K562 (cell line): Measurements from ENCODE around the gene MFN1.

ENCODE experiments used
- CBFB ChIP-seq: sonication (generic); formaldehyde crosslinking; IDR thresholded peaks from 2 replicates; pipeline ENCODE4 v1.4.0; 2020; ENCODE audit warnings: mild to moderate bottlenecking, missing genetic modification reagents
- ETV5 ChIP-seq: sonication (generic); formaldehyde crosslinking; IDR thresholded peaks from 2 replicates; pipeline ENCODE4 v1.4.0; 2020; ENCODE audit warnings: low read depth, mild to moderate bottlenecking, missing genetic modification reagents
- EZH2 ChIP-seq: IDR thresholded peaks from 2 replicates; pipeline ENCODE4 v1.6.1; 2012; ENCODE audit warnings: low read depth, mild to moderate bottlenecking, inconsistent platforms, low read length, borderline replicate concordance
- HMG20A ChIP-seq: fragments of 450-650 bp; formaldehyde crosslinking; conservative IDR thresholded peaks from 2 replicates; pipeline ENCODE4 v1.4.0; 2020; ENCODE audit warnings: mild to moderate bottlenecking, mixed read lengths
- MAFK ChIP-seq: IDR thresholded peaks from 2 replicates; pipeline ENCODE4 v1.6.1; 2011; ENCODE audit warnings: low read length, improper control_type of control experiment
- NFYB ChIP-seq: IDR thresholded peaks from 2 replicates; pipeline ENCODE4 v1.6.1; 2011; ENCODE audit warnings: mild to moderate bottlenecking, moderate library complexity; ENCODE audit not compliant: insufficient read length; ENCODE audit errors: extremely low read depth
- RAD21 ChIP-seq, 2 experiments: fragments of 250-450 bp in 1 of 2; fragments of 450-650 bp in 1 of 2; sonication (Bioruptor Pico) in 1 of 2; formaldehyde crosslinking in 1 of 2; IDR thresholded peaks in 1 of 2; conservative IDR thresholded peaks in 1 of 2; 2 replicates each; pipeline versions ENCODE4 v1.4.0 to v1.8.0; 2020 to 2022; ENCODE audit warnings: mild to moderate bottlenecking in 2 of 2, moderate library complexity in 1 of 2
- RNF2 ChIP-seq: sonication (generic); IDR thresholded peaks from 2 replicates; pipeline ENCODE4 v1.6.1; 2016
- TAF1 ChIP-seq: IDR thresholded peaks from 2 replicates; pipeline ENCODE4 v1.6.1; 2011; ENCODE audit warnings: mild to moderate bottlenecking, low read length, moderate library complexity; ENCODE audit not compliant: insufficient read depth, control insufficient read depth, severe bottlenecking; ENCODE audit errors: extremely low read depth
- ZNF174 ChIP-seq: fragments of 250-450 bp; sonication (Bioruptor Pico); IDR thresholded peaks from 2 replicates; pipeline ENCODE4 v1.4.0; 2020; ENCODE audit warnings: mild to moderate bottlenecking
- TF ChIP-seq, protein P1 (sequence below): fragments of 450-650 bp; IDR thresholded peaks from 2 replicates; pipeline ENCODE4 v1.6.1; 2016; ENCODE audit warnings: mild to moderate bottlenecking, moderate library complexity
- TF ChIP-seq, protein P2 (sequence below): sonication (generic); formaldehyde crosslinking; IDR thresholded peaks from 2 replicates; pipeline ENCODE4 v1.9.0; 2022; ENCODE audit warnings: mild to moderate bottlenecking, missing genetic modification reagents

DNA sequence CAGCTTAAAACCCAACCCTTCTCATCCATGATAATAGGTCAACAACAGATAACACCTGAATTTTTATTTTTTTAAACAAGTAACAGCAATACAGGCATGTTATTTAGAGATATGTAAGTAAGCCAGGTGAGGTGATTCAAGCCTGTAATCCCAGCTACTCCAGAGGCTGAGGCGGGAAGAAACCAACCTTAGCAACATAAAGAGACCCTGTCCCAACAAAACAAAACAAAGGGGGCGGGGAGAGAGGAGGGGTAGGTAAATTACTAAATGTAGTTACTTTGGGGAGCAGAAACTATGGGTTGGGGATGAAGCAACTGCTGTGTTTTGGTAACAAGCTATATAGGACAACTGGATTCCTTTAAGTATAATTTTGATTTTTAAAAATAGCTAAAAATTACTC, 56.8 kb downstream of the MFN1 start:
- TF ChIP-seq MAFK (no peak), NFYB (no peak), HMG20A (CRISPR knock-in tag) (no peak), RNF2 (no peak), RAD21 (CRISPR knock-in tag; conservative IDR thresholded peaks at IDR 0.05 in 1 of 2, IDR thresholded peaks at IDR 0.05 in 1 of 2) (no peak), ZNF174 (CRISPR knock-in tag) (no peak), ETV5 (CRISPR knock-in tag) (no peak), TAF1 (no peak), CBFB (CRISPR knock-in tag) (no peak), EZH2 (no peak)
- TF ChIP-seq, protein P1, sequence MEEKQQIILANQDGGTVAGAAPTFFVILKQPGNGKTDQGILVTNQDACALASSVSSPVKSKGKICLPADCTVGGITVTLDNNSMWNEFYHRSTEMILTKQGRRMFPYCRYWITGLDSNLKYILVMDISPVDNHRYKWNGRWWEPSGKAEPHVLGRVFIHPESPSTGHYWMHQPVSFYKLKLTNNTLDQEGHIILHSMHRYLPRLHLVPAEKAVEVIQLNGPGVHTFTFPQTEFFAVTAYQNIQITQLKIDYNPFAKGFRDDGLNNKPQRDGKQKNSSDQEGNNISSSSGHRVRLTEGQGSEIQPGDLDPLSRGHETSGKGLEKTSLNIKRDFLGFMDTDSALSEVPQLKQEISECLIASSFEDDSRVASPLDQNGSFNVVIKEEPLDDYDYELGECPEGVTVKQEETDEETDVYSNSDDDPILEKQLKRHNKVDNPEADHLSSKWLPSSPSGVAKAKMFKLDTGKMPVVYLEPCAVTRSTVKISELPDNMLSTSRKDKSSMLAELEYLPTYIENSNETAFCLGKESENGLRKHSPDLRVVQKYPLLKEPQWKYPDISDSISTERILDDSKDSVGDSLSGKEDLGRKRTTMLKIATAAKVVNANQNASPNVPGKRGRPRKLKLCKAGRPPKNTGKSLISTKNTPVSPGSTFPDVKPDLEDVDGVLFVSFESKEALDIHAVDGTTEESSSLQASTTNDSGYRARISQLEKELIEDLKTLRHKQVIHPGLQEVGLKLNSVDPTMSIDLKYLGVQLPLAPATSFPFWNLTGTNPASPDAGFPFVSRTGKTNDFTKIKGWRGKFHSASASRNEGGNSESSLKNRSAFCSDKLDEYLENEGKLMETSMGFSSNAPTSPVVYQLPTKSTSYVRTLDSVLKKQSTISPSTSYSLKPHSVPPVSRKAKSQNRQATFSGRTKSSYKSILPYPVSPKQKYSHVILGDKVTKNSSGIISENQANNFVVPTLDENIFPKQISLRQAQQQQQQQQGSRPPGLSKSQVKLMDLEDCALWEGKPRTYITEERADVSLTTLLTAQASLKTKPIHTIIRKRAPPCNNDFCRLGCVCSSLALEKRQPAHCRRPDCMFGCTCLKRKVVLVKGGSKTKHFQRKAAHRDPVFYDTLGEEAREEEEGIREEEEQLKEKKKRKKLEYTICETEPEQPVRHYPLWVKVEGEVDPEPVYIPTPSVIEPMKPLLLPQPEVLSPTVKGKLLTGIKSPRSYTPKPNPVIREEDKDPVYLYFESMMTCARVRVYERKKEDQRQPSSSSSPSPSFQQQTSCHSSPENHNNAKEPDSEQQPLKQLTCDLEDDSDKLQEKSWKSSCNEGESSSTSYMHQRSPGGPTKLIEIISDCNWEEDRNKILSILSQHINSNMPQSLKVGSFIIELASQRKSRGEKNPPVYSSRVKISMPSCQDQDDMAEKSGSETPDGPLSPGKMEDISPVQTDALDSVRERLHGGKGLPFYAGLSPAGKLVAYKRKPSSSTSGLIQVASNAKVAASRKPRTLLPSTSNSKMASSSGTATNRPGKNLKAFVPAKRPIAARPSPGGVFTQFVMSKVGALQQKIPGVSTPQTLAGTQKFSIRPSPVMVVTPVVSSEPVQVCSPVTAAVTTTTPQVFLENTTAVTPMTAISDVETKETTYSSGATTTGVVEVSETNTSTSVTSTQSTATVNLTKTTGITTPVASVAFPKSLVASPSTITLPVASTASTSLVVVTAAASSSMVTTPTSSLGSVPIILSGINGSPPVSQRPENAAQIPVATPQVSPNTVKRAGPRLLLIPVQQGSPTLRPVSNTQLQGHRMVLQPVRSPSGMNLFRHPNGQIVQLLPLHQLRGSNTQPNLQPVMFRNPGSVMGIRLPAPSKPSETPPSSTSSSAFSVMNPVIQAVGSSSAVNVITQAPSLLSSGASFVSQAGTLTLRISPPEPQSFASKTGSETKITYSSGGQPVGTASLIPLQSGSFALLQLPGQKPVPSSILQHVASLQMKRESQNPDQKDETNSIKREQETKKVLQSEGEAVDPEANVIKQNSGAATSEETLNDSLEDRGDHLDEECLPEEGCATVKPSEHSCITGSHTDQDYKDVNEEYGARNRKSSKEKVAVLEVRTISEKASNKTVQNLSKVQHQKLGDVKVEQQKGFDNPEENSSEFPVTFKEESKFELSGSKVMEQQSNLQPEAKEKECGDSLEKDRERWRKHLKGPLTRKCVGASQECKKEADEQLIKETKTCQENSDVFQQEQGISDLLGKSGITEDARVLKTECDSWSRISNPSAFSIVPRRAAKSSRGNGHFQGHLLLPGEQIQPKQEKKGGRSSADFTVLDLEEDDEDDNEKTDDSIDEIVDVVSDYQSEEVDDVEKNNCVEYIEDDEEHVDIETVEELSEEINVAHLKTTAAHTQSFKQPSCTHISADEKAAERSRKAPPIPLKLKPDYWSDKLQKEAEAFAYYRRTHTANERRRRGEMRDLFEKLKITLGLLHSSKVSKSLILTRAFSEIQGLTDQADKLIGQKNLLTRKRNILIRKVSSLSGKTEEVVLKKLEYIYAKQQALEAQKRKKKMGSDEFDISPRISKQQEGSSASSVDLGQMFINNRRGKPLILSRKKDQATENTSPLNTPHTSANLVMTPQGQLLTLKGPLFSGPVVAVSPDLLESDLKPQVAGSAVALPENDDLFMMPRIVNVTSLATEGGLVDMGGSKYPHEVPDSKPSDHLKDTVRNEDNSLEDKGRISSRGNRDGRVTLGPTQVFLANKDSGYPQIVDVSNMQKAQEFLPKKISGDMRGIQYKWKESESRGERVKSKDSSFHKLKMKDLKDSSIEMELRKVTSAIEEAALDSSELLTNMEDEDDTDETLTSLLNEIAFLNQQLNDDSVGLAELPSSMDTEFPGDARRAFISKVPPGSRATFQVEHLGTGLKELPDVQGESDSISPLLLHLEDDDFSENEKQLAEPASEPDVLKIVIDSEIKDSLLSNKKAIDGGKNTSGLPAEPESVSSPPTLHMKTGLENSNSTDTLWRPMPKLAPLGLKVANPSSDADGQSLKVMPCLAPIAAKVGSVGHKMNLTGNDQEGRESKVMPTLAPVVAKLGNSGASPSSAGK = no peak
- TF ChIP-seq, protein P2, sequence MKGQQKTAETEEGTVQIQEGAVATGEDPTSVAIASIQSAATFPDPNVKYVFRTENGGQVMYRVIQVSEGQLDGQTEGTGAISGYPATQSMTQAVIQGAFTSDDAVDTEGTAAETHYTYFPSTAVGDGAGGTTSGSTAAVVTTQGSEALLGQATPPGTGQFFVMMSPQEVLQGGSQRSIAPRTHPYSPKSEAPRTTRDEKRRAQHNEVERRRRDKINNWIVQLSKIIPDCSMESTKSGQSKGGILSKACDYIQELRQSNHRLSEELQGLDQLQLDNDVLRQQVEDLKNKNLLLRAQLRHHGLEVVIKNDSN = no peak
